GM19193 (cell line): ENCODE measurements around the gene NKIRAS2.

ENCODE experiments used
- POLR2A ChIP-seq: IDR thresholded peaks from 4 replicates; pipeline ENCODE4 v1.6.1; 2011; ENCODE audit not compliant: insufficient read depth, insufficient read length; ENCODE audit errors: extremely low read depth

Gene NKIRAS2

DNA sequence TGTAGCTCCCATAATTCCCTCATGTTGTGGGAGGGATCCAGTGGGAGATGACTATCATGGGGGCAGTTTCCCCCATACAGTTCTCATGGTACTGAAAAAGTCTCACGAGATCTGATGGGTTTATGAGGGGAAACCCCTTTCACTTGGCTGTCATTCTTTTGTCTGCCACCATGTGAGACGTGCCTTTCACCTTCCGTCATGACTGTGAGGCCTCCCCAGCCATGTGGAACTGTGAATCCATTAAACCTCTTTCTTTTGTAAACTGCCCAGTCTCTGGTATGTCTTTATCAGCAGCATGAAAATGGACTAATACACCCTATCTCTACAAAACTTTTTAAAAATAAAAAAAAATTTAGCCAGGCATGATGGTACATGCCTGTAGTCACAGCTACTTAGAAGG, 36.7 kb downstream of the NKIRAS2 start:
- no peak for TF ChIP-seq POLR2A

DNA sequence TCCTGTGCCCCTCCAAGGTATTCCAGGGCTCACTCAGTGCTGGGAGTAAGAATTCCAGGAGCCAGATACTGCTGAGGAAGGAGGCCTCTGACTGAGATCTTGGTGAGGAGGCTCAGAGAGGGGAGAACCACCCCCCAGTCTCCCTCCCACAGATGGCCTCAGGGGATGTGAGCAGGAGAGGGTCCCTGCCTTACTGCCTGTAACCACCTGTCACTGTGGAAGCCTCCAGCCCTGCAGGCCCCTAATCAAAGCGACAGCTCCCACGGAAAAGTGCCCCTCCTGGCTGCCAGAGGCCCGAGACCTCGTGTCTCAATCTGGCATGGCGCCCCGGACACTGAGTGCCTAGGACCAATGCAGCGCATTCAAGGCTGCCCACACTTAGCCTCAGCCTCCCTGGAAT, 38.2 kb downstream of the NKIRAS2 start:
- no peak for TF ChIP-seq POLR2A

DNA sequence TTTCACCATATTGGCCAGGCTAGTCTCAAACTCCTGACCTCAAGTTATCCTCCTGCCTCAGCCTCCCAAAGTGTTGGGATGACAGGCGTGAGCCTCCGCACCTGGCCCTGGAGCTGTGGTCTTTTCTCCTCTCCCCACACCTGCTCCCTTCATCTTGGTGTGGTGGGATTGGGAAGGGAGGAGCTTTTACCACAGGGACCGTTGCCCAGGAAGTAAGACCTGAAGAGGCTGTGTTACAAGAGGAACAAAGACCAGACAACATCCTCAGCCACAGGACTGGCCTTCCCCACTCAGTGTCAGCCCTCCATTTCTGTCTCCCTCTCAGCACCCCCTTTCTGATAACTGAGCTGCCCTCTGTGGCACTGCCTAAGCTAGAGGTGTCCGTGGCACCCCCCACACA, 39.9 kb downstream of the NKIRAS2 start:
- no peak for TF ChIP-seq POLR2A

DNA sequence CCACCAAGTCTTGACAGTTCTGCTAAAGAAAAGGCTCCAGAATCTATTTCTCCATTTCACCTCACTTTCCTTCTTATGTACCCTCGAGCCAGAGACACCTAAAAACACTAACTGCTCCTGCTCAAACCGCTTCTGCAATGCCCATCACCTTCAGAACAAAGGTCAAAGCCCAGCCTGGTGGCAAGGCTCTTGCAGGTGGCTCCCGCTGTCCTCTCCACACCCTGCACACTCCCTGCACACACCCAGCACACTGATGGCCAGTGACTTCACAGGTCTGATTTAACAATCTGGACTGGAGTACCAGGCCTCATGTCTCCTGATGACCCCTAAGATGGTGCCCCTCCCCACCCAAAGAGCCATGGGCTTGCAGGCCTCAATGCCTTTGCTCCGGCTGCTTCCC, 40.3 kb downstream of the NKIRAS2 start:
- no peak for TF ChIP-seq POLR2A

DNA sequence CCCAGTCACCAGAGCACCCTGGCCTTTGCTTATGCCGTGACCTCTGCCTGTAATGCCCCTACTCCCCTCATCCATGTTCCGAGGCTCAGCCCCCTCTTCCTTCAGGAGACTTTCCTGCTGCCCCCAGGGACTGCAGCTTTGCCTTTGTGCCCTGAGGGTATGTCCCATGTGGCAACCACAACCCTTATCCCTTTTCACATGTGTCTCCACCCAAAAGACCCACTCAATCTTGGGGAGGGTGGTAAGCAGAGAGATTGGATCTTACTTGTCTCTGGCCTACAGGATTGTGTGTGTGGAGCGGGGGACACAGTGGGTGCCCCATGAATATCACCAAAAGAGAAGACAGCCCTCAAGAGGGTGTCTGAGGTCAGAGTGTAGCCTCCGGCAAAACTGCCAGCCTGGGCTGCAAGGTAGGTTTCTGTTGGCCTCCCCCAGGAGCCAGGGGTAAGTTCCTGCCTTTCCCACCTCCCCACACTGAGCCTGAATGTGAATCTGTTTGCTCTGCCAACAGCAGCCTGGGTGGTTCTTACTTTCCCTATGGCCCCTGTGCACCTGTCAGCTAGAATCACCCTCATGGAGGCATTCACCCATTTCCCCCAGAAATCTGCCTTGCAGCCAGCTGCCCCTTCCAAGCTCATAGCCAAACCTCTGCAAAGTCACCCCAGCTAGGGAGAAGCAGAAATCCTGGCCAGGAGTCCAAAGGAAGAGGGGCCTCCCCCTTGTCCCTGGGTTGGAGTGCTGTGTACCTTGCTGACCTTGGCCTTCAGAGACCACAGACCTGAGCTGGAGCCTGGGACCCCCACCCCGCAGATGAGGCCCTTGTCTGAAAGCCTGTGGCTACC, 42.0 kb downstream of the NKIRAS2 start:
- no peak for TF ChIP-seq POLR2A

DNA sequence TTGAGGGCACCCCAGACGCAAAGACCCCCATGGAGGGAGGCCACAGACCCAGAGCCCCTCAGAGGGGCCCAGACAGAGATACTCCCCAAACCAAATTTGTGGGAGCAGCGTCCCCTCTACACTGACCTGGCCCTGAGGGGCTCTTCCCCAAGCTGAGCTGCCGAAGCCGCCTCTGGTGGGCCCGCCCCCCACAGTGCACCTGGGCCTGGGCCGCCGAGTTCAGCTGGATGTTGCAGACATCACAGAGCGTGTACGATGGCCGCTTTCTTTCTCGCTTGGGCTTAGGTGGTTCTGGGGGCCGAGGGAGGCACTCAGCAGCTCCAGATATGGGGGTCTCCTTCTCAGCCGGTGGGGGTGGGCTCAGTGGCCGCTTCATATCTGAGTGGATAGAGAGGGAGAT, 42.8 kb downstream of the NKIRAS2 start:
- TF ChIP-seq POLR2A: no peak

DNA sequence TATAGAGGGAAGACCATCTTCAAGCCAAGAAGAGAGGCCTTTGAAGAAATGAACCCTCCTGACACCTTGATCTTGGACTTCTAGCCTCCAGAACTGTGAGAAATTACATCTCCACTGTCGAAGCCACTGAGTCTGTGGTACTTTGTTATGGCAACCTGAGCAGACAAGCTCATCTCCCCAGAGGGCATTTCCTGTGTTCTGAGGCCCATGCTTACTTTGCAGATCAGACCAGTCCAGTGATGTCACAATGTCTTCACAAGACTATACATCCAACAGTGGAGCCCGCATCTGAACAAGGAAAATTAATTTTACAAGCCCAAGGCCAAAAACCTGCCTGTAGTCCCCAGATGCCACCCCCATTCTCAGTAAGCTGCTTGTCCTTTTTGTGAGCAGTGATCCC, 45.3 kb downstream of the NKIRAS2 start:
- TF ChIP-seq POLR2A: no peak

DNA sequence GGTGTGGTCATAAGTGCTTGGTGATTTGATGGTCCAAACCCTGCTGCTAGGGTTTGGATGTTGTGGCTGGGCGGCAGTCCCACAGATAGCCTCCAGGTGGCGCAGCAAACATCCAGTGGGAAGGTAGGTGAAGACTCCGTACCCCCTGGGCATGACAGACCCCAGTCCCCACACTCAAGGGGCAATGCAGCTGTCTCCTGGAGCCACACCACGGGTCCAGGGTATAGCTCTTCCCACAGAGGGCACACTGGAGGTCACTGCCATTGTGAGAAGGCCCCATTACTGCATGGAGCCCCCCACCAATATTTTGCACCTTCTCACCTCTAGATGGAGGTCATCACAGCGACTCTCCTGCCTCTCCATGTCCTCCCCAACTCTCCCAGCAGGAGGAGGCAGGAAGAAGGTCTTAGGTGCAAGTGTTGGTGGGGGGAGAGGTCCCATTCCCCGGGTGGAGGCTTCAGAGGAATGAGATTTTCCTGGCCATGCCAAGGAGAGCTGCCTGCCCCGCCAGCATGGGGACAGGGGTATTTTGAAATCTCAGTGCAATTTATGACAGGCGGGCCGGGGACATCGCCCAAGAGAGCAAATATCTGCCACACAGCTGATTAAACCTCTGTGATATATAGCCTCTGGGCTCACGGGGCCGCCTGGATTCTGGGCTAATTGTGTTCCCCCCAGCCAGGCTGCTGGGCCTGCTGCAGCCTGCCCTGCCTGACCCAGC, 47.6 kb downstream of the NKIRAS2 start:
- no peak for TF ChIP-seq POLR2A

DNA sequence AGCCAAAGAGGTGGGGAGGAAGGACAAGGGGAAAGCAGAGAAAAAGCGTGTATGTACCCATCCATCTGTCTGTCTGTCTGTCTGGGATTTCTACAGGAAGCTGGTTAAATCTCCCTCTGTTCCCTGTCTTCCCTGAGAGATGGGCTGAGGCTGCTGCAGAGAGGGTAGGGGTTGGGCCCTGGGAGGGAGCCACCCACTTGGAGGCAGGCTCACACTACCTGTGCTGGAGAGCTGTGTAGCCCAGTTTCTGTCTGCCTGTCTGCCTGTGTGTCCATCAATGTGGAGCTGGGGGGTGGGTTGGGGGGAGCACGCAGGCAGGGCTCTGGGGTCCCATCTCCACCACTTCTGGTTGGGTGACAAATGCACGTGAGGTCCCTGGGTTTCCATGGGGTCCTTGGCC, 49.1 kb downstream of the NKIRAS2 start:
- no peak for TF ChIP-seq POLR2A

DNA sequence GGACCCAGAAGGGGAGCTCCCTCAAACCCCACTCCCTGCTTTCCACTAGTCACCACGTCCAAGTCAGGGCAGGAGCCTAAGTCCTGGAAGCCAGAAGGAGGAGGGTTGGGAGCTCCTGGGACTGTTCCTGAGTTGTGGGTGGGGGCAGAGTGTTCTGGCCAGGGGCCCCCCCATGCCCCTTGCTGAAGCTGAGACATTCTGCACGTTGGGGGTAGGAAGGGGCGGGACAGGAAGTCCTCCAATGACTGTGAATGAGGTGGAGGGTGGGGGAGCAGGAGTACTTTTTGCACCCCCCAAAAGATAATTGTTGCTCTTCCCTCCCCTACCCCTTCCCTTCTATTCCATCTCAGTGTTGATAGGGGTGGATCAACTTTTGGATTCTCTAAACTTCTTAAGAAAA, 51.9 kb downstream of the NKIRAS2 start:
- no peak for TF ChIP-seq POLR2A

DNA sequence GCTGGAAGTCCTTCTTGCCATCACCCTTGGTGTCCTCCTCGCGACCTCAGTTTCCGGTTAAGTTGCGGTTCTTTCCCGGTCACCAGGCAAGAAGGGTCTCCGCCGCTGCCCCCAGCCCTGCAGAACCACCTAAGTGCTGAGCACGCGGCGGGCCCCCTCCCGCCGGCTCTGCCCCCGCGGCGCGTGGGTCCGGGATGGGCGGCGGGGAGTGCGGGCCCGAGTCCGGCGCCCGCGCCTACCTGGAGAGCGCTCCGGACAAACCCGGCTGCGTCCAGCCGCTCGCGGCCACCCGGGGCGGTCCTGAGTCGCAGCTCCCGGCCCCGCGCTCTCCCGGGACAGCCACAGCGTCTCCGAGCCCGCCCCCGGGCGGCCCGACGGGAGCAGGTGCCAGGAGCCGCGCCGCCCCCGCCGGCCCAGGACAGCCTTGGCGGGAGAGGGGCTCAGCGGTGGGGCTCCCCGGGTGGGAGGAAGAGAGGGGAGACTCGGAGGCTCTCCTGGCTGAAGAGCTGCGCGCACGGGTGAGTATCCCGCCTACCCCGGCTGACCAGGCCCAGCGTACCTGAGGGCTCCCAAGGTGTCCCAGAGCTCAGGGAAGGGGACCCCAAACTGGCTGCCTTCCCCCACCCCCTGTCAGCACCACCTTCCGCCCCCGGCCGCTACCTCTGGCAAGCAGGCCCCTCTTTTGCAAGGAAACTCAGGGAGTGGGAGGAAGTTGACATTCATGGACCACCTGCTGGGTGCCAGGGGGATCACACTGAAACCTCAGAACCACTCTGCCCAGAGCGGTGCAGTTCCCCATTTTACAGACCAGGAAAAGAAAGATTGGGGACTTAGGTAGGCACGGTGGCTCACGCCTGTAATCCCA, 52.7 kb downstream of the NKIRAS2 start:
- no peak for TF ChIP-seq POLR2A
